ENCODE measurements around the gene B4GALT1.

- TF ChIP-seq CTCF (IDR thresholded peaks at IDR 0.05) (no peak), POLR2A (IDR thresholded peaks at IDR 0.05) (no peak)
Observed at GRCh38 chr9:33106827-33107621, 60.1 kb downstream of the B4GALT1 start.

Data from sigmoid colon (tissue), 3 donors.